Uterus (tissue), 2 donors: ENCODE results near the gene DMKN.

Experiments used
- POLR2A ChIP-seq, 2 donors: fragments of 450-650 bp; IDR thresholded peaks; one replicate each; pipeline ENCODE4 v1.6.1; 2016; ENCODE audit warnings: antibody characterized with exemption in 2 of 2, mild to moderate bottlenecking in 1 of 2, moderate library complexity in 1 of 2
- TF ChIP-seq, protein P1 (sequence below), 4 experiments: fragments of 200-600 bp in 2 of 4; fragments of 450-650 bp in 2 of 4; sonication (generic) in 2 of 4; IDR thresholded peaks; one replicate each; pipeline ENCODE4 v1.5.1; 2016 to 2019; ENCODE audit warnings: antibody characterized with exemption in 4 of 4, mild to moderate bottlenecking in 2 of 4, moderate library complexity in 1 of 4

DNA sequence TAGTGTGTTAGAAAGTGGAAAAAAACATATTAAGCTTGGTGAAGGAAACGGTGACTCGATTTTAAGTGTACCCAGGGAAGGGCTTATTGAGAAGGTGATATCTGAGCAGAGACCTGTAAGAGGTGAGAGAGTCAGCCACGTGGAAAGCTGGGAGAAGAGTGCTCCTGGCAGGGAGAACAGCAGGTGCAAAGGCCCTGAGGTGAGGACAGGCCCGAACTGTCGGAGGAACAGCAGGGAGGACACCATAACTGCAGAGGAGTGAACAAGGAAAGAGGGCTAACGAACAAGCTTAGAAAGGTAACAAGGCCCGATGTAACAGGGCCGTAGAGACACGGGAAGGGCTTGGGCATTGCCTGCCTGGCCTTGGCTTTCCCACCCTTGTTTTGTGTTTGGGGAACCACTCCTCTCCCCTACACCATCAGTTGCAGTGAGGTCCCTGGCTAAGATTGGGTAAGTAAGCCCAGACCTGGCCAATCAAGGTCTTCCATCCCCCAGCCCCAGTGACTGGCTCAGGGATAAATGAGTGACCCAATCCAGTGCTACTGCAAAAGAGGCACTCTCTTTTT lies 42.7 kb upstream of the DMKN start:
- TF ChIP-seq, protein P1, sequence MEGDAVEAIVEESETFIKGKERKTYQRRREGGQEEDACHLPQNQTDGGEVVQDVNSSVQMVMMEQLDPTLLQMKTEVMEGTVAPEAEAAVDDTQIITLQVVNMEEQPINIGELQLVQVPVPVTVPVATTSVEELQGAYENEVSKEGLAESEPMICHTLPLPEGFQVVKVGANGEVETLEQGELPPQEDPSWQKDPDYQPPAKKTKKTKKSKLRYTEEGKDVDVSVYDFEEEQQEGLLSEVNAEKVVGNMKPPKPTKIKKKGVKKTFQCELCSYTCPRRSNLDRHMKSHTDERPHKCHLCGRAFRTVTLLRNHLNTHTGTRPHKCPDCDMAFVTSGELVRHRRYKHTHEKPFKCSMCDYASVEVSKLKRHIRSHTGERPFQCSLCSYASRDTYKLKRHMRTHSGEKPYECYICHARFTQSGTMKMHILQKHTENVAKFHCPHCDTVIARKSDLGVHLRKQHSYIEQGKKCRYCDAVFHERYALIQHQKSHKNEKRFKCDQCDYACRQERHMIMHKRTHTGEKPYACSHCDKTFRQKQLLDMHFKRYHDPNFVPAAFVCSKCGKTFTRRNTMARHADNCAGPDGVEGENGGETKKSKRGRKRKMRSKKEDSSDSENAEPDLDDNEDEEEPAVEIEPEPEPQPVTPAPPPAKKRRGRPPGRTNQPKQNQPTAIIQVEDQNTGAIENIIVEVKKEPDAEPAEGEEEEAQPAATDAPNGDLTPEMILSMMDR (IDR thresholded peaks at IDR 0.05) = no peak
- no peak for TF ChIP-seq POLR2A (IDR thresholded peaks at IDR 0.05)
